H54 (cell line): Measurements from ENCODE around the gene KATNAL2.
A peak's percentile ranks its signal among the peaks of the same experiment; 100 is the strongest.

Experiments used
- DNase-seq: peaks from one replicate; pipeline ENCODE4 v3.0.0; 2011; ENCODE audit warnings: low spot score, mixed read lengths; ENCODE audit not compliant: insufficient read length
- FAIRE-seq: peaks from 3 replicates; lab custom pipeline; 2011; peaks lifted over from hg19 to GRCh38; lab: Jason Lieb, UNC
- POLR2A ChIP-seq: IDR thresholded peaks from 2 replicates; pipeline ENCODE4 v1.6.1; 2011; ENCODE audit warnings: low read depth, mild to moderate bottlenecking, low read length

KATNAL2 gene

GRCh38 chr18:46917108-46917802, at the start of gene KATNAL2, which contains the start of gene PIAS2:
KATNAL2 (plus strand) TSS chr18:46917602; CDS start chr18:46946873, 29,271 bp downstream.
PIAS2 (minus strand) TSS chr18:46917507; CDS start chr18:46917345, 162 bp downstream.
- TF ChIP-seq POLR2A, result peak; percentile 92
- FAIRE-seq, result no peak
- peak; percentile 54 for DNase-seq

- DNase-seq (no peak), FAIRE-seq (no peak)
Measured at GRCh38 chr18:46868169-46868921, 49.1 kb upstream of the KATNAL2 start.

GRCh38 chr18:46877329-46877987, 39.9 kb upstream of the KATNAL2 start:
- DNase-seq (no peak), FAIRE-seq (no peak)
- TF ChIP-seq POLR2A, result no peak

More at GRCh38 chr18:46868169-46868921, 49.1 kb upstream of the KATNAL2 start:
- TF ChIP-seq POLR2A, result no peak

- no peak for DNase-seq
- FAIRE-seq, result no peak
- TF ChIP-seq POLR2A, result no peak
Measured at GRCh38 chr18:46883180-46883579, 34.2 kb upstream of the KATNAL2 start.

- FAIRE-seq, result no peak
Measured at GRCh38 chr18:46886893-46887292, 30.5 kb upstream of the KATNAL2 start.

GRCh38 chr18:46888965-46889364, 28.4 kb upstream of the KATNAL2 start:
- DNase-seq, result no peak
- FAIRE-seq, result no peak
- no peak for TF ChIP-seq POLR2A

More at GRCh38 chr18:46886893-46887292, 30.5 kb upstream of the KATNAL2 start:
- no peak for TF ChIP-seq POLR2A
- no peak for DNase-seq

- no peak for TF ChIP-seq POLR2A
- DNase-seq (no peak), FAIRE-seq (no peak)
Measured at GRCh38 chr18:46891742-46892214, 25.6 kb upstream of the KATNAL2 start.

- no peak for DNase-seq
- FAIRE-seq, result no peak
- TF ChIP-seq POLR2A, result no peak
Measured at GRCh38 chr18:46892842-46893241, 24.6 kb upstream of the KATNAL2 start.

GRCh38 chr18:46893360-46893759, 24.0 kb upstream of the KATNAL2 start:
- no peak for TF ChIP-seq POLR2A
- FAIRE-seq (no peak), DNase-seq (no peak)

GRCh38 chr18:46894124-46894523, 23.3 kb upstream of the KATNAL2 start:
- DNase-seq (no peak), FAIRE-seq (no peak)
- no peak for TF ChIP-seq POLR2A

GRCh38 chr18:46899274-46899948, 18.0 kb upstream of the KATNAL2 start:
- TF ChIP-seq POLR2A, result no peak
- FAIRE-seq, result no peak
- DNase-seq, result no peak

- TF ChIP-seq POLR2A, result no peak
- FAIRE-seq, result no peak
- no peak for DNase-seq
Measured at GRCh38 chr18:46903406-46903805, 14.0 kb upstream of the KATNAL2 start.

- TF ChIP-seq POLR2A, result no peak
- FAIRE-seq (no peak), DNase-seq (no peak)
Measured at GRCh38 chr18:46909497-46909896, 7.9 kb upstream of the KATNAL2 start.
